Suppressor macrophage treated with lipopolysaccharide for 1 hour (primary cell): ENCODE results near the gene GABRP.
"Not testable (repeated sequence)": the region's sequence is repeated elsewhere in the genome, so short reads cannot be mapped to it uniquely, and the experiment has no call there.

Experiments used
- DNase-seq, 3 donors: peaks; one replicate each; pipeline ENCODE4 v3.0.0-alpha.2; 2020 to 2022

Gene GABRP, protein sequence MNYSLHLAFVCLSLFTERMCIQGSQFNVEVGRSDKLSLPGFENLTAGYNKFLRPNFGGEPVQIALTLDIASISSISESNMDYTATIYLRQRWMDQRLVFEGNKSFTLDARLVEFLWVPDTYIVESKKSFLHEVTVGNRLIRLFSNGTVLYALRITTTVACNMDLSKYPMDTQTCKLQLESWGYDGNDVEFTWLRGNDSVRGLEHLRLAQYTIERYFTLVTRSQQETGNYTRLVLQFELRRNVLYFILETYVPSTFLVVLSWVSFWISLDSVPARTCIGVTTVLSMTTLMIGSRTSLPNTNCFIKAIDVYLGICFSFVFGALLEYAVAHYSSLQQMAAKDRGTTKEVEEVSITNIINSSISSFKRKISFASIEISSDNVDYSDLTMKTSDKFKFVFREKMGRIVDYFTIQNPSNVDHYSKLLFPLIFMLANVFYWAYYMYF

DNA sequence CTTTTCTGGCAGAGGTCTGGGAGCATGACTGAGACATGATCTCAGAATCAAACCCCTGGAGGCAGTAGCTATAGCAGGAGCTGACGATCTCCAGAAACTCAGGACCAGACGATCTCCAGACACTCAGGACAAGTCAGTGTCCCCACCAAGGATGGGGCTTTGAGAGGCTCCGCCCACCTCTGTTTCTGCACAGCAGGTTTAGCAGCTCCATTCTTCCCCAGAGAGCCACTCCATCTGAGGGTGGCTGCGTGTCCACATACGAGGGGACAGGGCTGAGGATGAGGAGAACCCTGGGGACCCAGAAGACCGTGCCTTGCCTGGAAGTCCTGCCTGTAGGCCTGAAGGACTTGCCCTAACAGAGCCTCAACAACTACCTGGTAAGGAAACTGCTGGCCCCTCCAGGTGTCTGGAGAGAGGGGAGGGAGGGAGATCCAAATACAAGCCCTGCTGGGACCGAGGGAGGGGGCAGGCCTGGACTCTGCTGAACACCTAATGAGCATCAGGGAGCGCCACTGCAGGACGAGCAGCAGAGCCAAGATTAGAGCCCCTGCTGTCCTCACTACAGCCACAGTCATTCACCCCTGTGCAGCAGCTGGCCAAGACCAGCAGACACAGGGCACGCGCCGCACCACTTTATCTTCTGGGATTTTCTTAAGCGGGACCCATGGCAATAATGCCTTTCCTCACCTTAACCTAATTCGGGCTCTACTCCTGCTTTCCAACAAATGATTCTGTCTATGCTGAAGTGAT, at the start of gene GABRP:
TSS of gene GABRP (plus strand) at position 228 of the 750 bp plus-strand sequence. CDS start 4,891 bp downstream, outside the sequence.
- no peak for DNase-seq

DNA sequence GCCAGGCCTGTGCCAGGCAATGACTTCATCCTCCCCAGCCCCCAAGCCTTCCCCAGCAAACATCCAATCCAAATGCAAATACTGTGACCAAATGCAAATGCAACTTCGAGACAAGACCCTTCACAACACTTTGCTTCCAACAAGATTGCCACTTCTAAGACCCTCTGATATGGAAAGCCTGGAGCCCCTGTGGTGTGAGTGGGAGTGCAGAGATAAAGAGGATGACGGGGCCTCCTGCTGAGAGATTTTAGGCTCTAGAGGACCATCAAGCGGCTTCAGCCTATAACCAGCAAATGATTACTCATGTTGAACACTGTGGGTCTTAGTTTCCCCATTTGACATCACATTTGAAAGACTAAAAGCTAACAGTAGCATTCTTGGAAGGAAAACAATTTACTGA, 46.6 kb upstream of the GABRP start:
- no peak for DNase-seq

DNA sequence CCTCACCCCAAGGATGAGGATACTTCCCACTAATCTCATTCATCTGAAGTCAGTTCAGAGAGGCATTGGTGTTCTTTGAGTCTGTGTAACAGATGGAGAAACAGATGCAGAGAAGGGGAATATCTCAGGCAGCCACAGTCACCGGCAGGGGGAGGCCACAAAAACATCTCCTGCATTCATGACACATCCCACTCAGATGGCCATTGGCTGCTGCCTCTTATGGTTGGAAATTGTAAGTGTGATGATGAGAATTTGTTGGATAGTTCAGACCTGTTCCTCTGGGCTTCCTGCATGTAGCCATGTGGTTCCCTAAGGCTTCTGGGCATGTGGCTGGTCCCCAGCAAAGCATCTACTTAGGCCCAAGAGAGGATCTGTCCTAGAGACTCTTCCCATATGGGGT, 45.9 kb upstream of the GABRP start:
- no peak for DNase-seq

DNA sequence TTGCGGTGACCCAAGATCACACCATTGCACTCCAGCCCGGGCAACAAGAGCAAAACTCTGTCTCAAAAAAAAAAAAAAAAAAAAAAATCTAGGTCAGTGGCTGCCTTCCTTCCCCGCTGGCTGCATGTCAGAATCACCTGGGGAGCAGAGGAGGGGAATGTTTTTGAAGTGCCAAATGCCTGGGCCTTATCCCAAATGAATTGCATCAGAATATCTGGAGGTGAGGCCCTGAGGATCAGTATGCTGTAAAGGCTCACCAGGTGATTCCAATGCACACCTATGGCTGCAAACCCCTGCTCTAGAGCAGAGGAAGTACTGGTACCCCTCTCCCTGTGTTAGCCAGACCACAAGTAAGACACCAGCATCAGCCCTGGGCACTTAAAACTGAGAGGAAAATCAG, 44.7 kb upstream of the GABRP start:
- DNase-seq, result no peak

DNA sequence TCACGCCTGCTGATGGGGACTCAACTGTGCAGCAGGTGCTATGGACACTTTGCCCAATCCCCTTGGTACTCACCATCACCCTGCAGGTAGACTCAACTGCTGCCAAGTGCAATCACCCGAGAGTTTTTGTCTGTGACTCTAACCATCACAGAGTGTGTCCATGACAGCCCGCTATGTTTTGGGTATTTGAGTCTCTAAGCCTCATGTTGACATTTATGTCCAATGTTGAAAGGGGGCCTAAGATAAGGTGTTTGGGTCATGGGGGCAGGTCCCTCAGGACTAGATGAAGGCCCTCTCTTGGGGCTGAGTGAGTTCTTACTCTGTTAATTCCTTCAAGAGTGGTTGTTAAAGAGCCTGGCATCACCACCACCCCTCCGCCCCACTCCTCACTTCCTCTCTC, 44.1 kb upstream of the GABRP start:
- DNase-seq, result no peak

DNA sequence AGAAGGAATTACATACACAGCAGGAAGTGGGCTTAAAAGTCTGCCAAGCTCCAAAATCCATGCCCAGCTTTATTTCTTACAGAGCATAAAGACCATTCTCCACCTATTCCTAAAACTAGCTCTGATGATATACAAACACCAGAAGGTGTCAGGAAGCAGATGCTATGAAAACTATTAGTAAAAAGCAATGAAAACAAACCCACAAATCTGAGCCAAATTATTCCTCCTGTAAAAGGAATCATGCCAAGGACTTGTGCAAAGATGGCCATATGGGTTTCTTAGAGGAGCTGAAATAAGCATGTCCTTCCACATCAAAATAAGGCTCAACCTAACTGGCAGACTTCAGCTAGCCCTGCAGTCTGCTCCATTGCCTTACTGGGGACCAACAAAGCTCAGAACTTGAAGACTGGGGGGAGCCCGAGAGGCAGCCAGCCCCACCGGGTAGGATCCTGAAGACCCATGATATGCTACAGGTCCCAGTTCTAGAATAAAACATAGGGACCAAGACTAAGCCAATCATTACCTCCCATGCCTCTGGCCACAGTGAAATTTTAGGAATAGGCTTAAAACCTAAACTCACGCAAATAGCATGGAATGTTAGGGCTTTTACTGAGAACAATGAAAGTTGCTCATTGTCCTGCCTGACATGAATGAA, 42.8 kb upstream of the GABRP start:
- DNase-seq, result no peak

DNA sequence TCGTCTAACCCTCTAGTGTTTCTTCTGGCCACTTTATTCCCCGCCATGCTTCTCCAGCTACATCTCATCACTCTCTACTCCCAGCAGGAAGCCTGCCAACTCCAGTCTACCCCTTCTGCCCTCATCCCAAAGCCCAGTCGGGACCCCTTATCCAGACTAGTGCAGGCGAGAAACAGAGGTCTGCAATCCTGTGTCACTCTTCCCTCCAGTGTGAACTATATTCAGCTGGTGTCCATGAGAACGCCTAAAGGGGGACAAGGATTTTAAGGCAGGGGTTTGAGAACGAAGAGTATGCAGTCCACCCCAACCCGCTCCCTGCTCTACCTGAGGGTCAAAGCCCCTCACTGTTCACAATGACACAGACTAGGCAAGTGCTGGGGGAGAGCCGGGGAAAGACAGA, 41.7 kb upstream of the GABRP start:
- no peak for DNase-seq

DNA sequence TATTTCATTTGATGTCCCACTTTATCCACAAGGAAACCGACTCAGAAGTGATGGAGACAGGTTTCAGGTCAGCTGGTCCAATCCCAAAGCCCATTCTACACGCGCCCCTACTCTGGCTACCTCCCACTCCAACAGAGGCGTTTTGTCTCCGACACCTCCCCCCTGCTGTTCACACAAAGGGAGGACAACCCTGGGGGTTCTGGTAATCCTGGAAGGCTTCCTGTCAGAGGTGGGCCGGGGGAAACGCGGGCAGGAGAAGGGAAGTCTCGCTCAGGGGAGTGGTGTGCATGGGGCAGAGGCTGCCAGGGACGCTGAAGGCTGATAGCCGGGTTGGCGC, 39.7 kb upstream of the GABRP start:
- no peak for DNase-seq

DNA sequence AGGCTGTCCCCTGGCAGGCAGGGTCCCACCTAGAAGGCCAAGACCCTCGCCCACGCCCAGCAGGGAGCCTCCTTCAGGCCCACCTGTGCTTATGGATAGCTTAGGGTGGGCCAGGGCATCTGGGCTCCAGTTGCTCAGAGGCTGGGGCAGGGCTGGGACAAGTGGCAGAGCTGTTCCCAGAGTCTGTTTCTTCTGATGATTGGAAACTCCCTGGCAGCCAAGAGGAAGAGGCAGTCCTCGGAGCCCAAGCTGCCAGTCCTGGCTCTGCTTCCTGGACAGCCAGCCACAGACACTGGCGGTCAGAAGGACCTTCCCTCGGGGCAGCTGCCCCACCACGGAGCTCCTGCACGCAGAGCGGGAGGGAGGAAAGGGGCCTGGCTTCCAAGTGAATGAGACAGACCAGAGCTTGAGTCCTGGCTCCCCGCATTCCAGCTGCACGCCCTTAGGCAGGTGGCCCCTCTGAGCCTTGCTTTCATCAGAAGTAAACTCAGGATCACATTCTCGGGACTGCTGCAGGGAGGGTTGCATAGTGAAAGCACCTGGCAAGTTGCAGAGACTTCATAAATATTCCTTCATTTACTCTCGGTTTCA, 37.9 kb upstream of the GABRP start:
- peak in 1 of 3 donors; percentile 20 for DNase-seq

DNA sequence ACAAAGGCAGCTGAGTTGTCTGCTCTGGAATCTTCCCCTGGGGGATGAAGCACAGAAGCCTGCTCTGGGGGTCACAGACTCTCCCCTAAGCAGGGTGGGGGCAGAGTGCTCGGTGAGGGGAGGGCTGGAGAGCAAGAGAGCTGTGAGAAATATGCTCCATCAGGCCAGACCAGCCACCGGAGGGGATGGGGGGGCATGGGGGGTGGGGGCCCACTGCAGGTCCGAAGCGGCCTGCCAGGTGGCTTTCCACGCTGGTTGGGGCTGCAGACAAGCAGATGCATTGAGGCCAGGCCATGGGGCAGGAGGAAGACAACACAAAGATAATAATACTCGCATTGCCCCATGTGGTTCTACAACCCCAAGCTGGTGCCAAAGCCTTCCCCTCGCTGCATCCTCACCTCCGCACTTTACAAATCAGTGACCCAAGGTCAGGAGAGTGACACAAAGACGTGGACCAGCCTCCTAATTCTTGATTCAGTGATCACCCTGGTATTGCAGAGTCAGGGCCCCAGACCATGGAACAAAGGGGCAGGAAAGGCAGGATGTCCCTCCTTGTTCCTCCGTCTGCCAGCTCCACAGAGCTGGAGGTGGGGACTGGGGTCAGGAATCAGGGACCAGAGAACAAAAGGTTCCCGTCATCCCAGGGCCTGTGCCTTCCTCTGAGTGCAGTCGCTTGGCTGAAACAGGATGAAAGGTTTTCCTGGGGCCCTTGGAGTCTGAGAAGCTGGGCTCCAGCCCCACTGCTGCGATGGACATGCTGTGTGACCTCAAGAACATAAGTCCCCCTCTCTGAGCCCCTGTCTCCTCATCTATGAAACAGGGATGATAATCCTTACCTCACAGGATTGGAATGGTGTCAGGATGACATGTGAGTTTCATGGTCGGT, 37.2 kb upstream of the GABRP start:
- DNase-seq, result no peak

DNA sequence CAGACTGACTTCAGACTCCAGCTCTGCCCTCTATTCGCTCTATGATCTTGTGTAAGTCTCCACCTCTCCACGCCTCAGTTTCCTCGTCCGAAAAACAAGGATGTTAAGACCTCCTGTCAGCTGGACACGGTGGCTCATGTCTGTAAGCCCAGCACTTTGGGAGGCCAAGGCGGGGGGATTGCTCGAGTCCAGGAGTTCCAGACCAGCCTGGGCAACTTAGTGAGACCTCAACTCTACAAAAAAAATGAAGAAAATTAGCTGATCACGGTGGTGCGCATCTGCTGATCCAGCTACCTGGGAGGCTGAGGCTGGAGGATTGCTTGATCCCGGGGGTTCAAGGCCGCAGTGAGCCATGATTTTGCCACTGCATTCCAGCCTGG, 36.6 kb upstream of the GABRP start:
- no peak for DNase-seq

DNA sequence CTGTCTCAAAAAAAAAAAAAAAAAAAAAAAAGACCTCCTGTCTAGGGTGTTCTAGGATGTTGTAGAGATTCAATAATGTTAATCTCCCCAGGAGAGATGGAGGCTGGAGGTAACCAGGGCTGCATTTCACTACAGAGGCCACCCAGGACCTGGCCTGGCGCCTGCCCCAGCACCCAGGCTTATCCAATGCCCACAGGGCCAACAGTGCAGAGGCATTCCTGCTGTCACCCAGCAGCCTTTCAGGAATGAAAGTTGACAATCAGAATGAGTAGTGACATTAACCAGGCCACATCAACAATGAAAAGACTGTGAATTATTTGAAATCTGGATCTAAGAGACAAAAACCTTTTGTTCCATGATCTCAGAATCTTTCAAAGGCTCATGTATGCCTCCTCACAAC, 36.2 kb upstream of the GABRP start:
- DNase-seq, result no peak

DNA sequence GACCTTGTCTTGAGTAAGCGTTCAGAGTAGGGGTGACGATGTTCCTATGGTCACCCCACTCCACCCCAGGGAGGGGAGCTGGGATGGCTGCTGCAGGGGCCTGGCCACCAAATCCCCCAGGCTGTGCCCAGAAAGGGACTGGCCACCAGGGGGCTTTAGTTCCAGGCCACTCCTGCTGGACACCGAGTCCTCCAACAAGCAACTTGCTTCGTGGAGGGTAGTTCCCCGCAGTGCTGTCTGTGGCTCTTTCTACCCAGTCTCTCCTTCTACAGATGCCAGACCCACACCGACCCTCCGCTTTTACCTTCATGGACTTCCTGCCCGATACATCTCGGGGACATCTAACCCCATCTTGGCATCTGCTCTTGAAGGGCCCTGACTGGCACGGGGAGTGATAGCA, 35.7 kb upstream of the GABRP start:
- peak; percentile 18 to 38 (median 25) for DNase-seq

DNA sequence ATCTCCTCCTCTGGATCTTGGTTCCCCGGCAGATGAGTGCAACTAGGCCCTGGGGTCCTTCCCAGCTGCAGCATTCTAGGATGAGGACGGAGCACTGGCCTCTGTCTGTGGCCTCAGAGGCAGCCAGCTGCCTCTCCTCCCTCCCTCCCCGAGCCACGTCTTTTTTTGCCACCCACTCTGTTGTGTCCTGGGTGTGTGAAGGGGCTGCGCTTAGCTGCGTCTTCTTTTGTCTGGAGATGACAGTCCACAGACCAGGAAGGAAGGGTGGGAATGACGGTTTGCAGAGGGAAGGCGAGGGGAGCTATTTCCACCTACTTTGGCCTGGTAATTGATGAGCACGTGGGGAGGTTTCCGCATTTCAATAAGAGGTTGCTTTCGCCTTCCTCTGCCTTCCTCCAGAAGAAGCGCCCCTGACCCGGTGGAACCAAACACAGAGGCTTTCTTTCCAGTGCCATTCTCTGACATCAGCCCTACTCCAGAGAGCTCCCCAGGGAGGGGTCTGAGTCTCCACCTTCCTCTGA, 34.5 kb upstream of the GABRP start:
- DNase-seq, result no peak

DNA sequence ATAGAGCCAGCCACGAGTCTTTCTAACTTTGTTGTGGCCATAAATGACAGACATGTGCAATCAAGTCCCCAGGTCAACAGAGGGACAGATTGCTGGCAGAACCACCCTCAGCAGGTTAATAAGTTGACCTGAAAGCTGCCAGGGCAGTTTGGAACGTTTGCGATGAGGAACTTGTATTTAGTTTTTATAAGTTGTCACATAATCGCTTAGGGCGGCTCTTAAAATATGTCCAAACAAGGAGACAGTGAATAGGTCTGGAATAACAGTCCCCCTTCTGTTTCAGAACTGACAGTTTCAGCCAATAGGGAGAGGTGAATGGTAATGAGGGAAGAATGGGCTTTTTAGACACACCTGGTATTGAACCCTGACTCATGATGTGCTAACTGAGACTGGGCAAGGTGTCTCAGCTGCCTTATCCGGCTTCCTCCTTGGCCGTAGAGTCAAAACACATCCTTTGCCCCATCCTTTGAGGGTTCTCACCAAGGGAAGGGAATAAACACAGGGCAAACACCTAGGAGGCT, 33.6 kb upstream of the GABRP start:
- no peak for DNase-seq

DNA sequence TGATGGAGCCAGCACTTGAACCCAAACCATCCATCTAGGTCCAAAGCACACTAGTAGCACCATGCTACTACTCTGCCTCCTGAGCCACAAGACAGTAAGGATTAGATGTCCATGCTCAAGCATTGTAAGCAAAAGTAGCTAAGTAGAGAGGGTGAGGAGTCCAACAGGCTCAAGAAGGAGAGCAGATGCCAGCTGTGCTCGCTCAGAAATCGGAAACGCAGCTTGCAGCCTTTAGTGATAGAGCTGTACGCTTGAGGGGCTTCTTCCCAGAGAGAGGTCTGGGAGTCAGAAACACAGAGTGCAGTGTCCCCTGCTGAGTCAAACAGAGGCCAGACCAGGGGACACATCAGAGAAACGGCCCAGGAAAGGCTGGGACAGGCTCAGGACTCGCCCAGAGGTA, 32.7 kb upstream of the GABRP start:
- DNase-seq, result no peak

DNA sequence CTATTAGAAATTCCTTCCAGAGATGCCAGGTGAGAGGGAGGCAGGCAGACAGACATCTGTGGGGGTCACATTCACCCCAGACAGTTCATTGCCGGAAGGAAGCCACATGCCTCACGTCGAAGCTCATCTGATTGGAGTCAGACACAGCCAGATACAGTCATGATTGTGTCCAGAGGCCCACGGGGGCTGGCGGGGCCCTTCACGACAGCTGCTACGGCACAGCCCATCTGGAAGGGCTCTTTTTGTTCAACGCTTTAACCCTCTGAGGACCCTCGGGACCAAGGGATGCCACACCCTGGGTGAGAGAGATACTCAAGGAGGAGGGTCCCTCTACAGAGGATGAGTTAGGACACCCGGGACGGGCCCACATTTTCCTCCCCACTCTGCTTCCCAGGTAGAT, 31.9 kb upstream of the GABRP start:
- no peak for DNase-seq

DNA sequence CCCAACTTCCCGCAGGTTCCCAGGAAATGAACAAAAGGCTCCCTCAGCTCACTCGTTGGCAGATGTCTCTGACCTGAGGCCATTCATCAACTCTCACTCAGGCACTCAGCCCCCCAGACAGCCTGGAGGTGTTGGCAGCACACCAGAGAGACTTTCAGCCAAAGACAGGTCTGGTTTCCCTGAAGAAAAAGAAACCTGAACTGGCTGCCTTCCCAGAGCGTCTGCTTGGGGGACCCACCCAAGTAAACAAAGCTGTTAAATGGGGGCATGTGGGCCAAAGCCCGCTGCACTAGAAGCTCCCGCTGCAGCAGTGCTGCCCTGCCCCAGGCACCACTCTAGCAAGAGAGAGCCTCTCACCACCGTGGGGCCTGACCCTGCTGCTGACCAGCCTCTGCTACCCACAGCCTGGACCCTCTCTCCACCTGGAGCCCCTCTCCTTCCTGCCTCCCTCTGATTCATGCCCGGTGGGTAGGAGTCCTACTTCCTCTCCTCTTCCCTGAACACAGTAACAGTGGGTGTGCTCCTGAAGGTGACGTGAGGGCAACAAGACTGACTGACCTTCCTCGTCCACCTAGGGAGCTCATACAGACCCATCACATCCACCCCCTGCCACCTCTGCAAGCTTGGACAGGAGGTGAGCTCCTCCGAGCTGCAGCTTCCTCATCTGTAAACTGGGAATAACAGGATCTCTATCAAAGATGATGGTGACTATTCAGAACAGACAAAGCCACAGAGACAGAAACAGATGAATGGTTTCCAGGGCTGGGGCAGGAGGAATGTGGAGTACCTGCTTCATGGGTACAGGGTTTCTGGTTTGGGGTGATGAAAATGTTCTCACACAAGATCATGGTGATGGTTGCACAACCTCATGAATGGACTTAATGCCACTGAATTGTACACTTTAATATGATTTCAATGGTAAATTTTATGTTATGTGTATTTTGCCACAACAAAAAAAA, 31.0 kb upstream of the GABRP start:
- DNase-seq, result no peak

DNA sequence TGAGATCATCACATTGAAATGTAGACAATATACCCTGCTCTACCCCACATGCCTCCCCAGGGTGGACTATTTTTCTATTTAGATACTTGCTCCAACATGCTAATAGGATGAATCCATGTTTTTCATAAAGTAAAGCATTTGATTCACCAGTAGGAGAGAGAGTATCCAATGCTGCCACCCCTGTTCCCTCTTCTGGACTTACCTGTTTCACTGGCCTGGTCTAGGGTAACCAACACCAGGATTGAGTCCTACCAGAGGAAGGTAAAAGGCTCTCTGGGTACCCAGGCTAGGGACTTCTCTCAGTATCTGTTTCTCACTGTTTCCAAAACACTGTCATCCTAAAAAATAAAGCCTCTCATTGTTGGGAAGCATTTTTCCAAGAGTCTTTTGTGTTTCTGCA, 30.2 kb upstream of the GABRP start:
- no peak for DNase-seq

DNA sequence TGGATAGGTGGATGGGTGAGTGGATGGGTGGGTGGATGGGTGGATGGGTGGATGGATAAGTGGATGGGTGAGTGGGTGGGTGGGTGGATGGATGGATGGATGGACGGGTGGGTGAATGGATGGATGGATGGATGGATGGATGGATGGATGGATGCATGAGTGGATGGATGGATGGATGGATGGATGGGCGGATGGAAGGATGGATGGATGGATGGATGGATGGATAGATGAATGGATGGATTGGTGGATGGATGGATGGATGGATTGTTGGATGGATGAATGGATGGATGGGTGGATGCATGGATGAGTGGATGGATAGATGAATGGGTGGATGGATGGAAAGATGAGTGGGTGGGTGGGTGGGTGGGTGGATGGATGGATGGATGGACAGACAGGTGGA, 29.0 kb upstream of the GABRP start:
- not testable (repeated sequence) for DNase-seq
